NCI-H1930 (cell line): ENCODE measurements around the gene HLA-DPB1.
A peak's percentile ranks its signal among the peaks of the same experiment; 100 is the strongest.
"Not testable (repeated sequence)": the region's sequence is repeated elsewhere in the genome, so short reads cannot be mapped to it uniquely, and the experiment has no call there.

Source experiments
- DNase-seq, 2 experiments: peaks; one replicate each; lab custom pipeline; 2025; lab: John Stamatoyannopoulos, UW

HLA-DPB1 gene

DNA sequence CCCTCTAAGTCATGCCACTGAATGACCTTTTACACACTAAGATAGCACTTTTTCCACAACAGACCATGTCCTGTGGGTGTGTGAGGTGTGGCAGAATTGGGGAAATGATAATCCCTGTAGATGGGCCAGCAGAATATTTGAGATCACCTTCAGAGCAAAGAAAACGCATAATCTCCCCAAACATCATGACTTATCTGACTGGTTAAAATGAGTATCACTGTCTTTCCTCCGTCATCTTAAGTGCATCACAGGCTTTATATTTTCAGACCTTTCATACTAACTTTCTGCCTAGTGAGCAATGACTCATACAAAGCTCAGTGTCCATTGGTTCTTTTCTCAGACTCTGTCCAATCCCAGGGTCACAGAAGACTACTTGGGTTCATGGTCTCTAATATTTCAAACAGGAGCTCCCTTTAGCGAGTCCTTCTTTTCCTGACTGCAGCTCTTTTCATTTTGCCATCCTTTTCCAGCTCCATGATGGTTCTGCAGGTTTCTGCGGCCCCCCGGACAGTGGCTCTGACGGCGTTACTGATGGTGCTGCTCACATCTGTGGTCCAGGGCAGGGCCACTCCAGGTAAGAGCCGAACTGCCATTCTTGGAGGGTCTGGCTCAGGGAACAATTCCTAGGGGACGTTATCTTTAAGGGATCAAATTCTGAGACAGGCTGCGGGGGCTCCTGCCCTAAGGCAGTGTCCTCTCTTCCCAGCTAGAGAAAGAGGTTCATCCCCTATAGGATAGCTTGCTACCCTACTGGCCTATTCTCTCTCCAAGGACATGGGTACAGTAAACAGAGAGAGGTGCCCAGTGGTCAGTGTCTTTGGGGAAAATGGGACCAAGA, at the start of gene HLA-DPB1:
TSS of gene HLA-DPB1 (plus strand) at position 423 of the 838 bp plus-strand sequence. CDS start at position 475, 52 bp downstream.
- peak in 1 of 2 experiments; percentile 43 for DNase-seq

DNA sequence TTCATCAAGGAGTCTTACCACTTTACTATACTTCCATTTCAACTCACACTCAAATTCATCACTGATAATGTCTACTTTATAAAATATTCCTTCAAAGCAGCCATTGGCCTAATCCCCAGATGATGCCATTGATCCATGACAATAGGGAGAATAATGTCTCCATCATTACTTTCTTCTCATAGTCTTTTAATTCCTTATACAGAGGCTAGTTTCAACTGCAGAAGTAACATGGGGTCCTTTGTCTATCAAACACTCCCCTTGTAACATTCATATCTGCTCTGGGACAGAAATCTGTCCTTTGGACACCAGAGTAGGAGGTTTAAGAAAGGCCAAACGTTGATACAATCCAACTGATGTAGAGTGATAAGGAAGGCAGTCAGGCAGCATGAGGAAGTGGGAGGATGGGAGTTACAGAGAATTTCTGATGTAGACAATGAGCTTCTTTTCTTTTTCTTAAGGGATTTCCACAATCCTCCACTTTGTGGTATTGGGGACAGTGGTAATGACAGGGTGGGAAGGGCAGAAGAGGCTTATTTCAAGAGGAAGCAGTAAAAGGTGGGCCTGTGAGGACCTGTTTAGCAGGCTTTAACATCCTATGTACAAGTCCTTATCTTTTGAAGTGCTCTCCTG, 47.5 kb upstream of the HLA-DPB1 start:
- DNase-seq, result no peak

DNA sequence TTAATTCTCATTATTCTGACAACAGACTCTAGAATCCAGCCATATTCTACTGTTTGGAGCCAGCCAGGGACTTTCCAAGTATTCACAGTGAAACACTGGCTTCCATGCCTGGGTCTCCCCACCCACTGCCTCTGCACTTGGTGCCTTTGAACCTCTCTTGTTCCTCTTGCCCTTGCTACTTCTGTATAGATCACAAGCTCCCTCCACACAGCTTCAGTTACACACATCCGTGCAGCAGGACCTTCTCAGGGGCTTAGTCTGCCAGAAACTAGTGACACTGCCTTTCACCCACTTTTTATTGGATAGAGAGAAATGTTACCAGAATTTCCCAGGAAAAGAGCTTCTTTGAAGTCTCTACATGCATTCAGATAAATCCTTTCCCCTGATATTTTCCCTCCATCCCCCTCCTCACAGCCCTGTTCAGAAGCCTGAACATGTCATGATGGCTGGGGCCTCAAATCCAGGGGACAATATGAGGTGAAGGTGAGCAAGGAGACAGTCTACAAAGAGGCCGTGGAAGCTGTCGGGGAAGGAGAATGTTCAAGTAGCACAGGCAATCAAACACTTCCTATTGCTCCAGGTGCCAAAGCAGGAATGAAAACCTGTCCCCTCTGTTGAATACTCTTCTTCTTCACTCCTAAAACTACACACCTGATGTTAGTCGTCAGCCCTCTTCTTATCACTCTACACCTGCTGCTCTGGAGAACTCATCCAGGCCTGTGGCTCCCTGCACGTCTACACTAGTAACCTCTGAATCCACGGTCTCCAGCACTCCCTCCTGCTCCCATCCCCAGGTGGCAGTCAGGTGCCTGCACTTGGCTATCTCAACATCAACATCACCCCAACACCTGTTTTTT, 46.2 kb upstream of the HLA-DPB1 start:
- no peak for DNase-seq

GRCh38 chr6:33030245-33030644, 45.5 kb upstream of the HLA-DPB1 start:
- DNase-seq, result no peak

GRCh38 chr6:33034554-33034953, 41.2 kb upstream of the HLA-DPB1 start:
- DNase-seq, result no peak

GRCh38 chr6:33036535-33036934, 39.3 kb upstream of the HLA-DPB1 start:
- no peak for DNase-seq

DNA sequence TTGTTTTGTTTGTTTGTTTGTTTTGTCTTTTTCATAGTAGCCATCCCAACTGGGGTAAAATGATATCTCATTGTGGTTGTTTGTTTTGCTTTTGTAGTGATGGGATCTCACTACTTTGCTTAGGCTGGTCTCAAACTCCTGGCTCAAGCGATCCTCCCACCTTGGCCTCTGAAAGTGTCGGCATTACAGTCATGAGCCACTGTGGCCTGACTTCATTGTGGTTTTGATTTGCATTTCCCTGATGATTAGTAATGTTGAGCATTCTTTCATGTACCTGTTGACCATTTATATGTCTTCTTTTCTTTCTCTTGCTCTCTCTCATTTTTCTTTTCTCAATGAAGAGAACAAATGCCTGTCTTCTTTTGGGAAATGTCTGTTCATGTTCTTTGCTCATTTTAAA, 35.6 kb upstream of the HLA-DPB1 start:
- no peak for DNase-seq

GRCh38 chr6:33049323-33050013, 26.3 kb upstream of the HLA-DPB1 start:
- DNase-seq, result no peak

DNA sequence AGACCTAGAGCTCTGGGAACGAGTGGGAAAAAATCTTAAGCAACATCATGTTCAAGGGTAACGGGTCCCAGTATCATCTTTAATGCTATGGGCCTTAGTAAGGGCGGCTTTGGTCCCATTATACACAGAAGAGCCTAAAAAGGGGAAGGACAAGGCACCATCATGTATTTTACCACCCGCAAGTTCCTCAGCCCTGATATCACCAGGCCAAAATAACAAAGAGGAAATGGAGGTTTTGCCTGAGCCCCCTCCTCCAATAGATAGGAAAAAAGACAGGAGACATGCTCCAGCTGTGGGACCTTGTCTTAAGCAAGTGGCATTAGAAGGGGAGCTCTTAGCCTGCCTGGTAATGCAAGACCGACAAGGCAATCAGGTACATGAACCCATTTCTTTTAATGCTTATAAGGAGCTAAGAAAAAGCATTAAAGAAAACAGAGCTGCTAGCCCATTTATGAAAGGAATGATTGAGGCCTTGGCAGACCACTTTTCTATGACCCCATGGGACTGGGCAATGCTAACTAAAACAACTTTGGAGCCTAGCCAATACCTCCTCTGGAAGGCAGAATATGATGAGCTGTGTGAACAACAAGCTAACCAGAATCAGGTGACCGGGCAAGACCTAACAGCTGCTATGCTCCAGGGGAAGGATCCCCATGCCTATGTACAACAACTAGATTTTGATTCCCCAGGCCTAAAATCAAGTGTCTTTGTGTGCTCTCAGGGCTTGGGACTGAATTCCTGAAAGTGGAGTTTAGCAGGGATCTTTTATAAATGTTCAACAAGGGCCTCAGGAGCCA, 25.6 kb upstream of the HLA-DPB1 start:
- no peak for DNase-seq

- DNase-seq, result no peak
These were observed 23.2 kb upstream of the HLA-DPB1 start for GRCh38 chr6:33052627-33053026.

DNA sequence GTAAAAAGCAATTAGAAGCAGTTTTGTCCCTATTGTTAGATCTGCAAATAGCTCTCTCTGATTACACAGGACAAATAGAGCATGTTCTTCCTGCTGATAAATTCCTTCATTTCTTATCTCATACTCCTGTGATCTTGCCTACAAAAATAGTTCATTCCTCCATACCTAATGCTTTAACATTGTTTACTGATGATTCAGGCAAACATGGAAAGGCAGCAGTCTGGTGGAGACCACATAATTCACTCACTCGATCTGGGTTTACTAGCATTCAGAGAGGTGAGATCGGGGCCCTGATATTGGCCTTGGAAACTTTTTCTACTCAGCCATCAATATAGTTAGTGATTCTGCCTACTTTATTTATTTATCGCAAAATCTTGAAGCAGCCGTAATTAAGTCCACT, 22.6 kb upstream of the HLA-DPB1 start:
- DNase-seq, result no peak

- DNase-seq, result no peak
These were observed 18.3 kb upstream of the HLA-DPB1 start for GRCh38 chr6:33057222-33058150.

- DNase-seq, result no peak
These were observed 13.8 kb upstream of the HLA-DPB1 start for GRCh38 chr6:33061987-33062386.

- not testable (repeated sequence) for DNase-seq
These were observed 12.4 kb upstream of the HLA-DPB1 start for GRCh38 chr6:33063435-33063834.

DNA sequence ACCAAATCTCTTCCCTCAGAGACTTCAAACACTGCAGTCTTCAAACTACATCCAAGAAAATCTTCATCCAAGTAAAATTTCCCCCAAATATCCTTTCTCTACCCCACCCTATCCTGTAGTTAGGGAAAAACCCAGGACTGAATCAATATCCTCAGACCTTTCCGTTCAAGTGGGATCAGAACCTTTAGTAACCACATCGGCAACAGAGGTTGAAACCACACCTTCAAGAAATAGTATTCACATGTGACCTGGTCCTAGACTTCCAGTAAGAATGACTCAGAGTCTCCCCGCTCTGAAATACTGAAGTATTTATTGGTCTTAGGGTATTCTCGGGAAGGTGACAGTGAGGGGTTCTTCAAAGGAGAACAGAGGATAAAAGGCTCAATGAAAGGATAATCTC, 11.1 kb upstream of the HLA-DPB1 start:
- no peak for DNase-seq

DNA sequence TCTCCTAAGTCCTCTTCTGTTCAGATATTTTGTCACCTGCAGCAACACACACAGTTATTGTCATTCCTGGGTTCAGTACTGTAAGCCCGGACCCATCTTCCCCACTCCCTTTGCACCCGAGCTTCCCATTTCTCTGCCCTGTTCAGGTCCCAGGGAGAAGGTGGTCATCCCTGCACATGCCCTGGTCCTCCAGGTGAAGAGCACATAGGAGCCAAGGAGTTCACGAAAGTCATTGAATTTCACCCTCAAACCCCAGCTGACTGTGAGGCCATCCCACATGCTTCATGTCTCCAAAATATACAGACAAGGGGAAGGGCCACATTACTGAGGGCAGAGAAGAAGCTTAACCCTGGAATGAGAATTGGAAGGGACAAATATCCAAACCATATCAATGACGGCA, 10.5 kb upstream of the HLA-DPB1 start:
- DNase-seq, result no peak

DNA sequence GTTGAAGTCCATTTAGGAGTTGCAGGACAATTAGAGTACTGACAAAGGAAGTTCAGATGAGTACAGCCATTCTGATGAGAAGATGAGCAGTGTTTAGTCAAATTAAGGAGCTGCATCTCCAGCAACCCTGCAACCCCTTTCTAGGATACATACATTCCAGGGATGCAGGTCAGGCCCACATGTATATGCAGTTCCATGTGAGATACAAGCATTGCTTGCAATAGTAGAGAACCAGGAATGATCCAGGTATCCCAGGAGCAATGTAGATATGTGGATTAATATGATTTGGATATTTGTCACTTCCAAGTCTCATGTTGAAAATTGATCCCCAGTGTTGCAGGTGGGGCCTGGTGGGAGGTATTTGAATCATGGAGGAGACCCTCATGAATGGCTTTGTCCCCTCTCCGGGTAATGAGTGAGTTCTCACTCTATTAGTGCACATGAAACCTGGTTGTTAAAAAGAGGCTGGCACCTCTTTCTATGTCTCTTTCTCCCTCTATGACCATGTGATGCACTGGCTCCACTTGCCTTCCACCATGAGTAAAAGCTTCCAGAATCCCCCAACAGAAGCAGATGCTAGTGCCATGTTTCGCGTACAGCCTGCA, 8.8 kb upstream of the HLA-DPB1 start:
- DNase-seq, result no peak

- DNase-seq, result no peak
These were observed 6.6 kb upstream of the HLA-DPB1 start for GRCh38 chr6:33069021-33069738.

DNA sequence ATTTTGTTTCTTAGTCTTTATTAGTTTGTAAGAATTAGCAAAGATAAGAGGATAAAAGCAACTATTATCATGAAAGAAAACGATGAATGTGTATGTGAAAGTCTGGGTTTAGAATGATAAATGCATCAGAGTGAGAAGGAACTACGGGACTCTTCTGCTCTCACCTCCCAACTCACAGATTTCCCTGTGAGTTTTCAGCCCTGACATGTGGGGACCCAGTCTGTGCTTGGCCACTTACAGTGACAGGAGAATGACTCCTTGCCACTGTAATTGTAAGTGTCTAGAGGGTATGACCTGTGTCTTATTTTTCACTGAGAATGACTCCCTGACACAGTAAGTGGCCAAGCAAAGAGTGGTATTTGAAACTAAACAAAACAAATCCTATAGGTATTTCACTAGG, 4.9 kb upstream of the HLA-DPB1 start:
- no peak for DNase-seq
